ENCODE results near the gene ARIH2. TPM values are rescaled to one million over a fixed set of nuclear protein-coding genes. Genes with fewer than 3 reads are reported as not detected.

Gene ARIH2
- total and polyA plus RNA-seq, 8 donors, result 29.8 to 202 (median 51.5) TPM

DNA sequence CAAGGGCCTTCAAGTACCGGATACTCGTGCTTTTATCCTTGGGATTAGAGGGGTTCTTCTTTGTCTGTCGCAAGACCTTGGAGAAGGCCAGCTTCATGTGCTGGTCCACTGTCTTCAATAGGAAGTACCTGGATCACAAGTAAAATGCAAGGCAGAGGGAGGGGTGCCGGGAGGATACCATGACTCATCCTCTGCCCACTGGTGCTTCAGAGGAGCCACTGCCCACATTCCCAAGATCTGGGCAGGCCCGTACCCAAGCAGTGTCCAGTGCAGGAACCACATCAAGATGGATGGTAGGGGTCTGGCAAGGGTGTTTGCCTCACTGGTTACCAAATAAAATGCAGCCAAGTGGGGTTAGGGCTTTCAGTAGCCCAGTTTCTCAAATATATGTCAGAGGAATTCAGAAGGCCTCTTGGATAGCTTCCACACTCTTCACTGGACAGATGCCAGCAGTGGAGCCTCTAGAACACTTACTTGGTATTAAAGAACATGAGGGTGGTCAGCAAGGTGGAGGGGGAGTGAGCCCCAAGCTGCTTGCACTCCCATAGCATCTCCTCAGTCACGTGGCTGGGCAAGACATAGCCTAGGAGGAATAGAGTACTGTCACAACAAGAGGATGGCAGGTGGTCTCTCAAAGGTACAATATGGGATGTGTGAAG, 114.1 kb downstream of the ARIH2 start:
- H3K4me3 ChIP-seq, result no peak overlapping the region
- no peaks in the 10 kb centered on the region for H3K9me3 ChIP-seq
- WGBS, 5 donors, result 85 to 91% (median 91%) methylated on average over 6 of the region's 6 CpGs
- peaks cover 12 to 24% (median 19%) of the 10 kb centered on the region in 4 donors for H3K4me1 ChIP-seq
- peaks cover 39 to 80% (median 78%) of the 10 kb centered on the region in 4 donors for H3K36me3 ChIP-seq
- peak in 1 of 2 donors; percentile 10 for DNase-seq
- H3K27me3 ChIP-seq, result no peaks in the 10 kb centered on the region
- TF ChIP-seq POLR2AphosphoS5 (IDR thresholded peaks at IDR 0.05), result no peak
- TF ChIP-seq, protein P1, sequence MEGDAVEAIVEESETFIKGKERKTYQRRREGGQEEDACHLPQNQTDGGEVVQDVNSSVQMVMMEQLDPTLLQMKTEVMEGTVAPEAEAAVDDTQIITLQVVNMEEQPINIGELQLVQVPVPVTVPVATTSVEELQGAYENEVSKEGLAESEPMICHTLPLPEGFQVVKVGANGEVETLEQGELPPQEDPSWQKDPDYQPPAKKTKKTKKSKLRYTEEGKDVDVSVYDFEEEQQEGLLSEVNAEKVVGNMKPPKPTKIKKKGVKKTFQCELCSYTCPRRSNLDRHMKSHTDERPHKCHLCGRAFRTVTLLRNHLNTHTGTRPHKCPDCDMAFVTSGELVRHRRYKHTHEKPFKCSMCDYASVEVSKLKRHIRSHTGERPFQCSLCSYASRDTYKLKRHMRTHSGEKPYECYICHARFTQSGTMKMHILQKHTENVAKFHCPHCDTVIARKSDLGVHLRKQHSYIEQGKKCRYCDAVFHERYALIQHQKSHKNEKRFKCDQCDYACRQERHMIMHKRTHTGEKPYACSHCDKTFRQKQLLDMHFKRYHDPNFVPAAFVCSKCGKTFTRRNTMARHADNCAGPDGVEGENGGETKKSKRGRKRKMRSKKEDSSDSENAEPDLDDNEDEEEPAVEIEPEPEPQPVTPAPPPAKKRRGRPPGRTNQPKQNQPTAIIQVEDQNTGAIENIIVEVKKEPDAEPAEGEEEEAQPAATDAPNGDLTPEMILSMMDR (IDR thresholded peaks at IDR 0.05), result no peak
- TF ChIP-seq POLR2A (IDR thresholded peaks at IDR 0.05), result no peak
- TF ChIP-seq EP300 (IDR thresholded peaks at IDR 0.05), result no peak
- H3K27ac ChIP-seq, result no peak overlapping the region
- intact Hi-C loops (cut with DNase I; ENCODE audit: low total_unique reads), result no loop called here

DNA sequence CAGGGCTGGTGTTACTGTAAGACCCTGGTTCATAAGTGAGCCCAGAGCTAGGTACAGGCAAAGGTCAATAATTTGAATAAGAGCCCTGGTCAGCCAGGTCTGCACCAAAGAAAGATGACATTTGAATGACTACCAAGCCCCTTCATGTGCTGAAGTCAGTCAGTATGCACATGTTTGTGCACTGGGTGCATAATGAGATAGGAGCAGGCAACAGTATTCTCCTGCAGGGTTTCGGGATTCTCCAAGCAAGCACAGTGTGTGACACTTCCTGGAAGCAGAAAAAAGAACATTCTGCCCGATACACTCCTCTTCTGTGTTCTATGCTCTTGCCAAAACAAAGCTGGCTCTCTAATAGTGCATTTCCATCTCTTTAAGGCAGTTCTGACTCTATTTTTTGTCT, 116.0 kb downstream of the ARIH2 start:
- H3K4me1 ChIP-seq, result peaks cover 0 to 5% (median 2%) of the 10 kb centered on the region in 4 donors
- H3K27ac ChIP-seq, result no peak overlapping the region
- H3K36me3 ChIP-seq, result peaks cover 52 to 99% (median 95%) of the 10 kb centered on the region in 4 donors
- no peak overlapping the region for H3K4me3 ChIP-seq
- DNase-seq, result no peak
- no peaks in the 10 kb centered on the region for H3K27me3 ChIP-seq
- no peaks in the 10 kb centered on the region for H3K9me3 ChIP-seq
- TF ChIP-seq EP300 (IDR thresholded peaks at IDR 0.05) (no peak), POLR2A (IDR thresholded peaks at IDR 0.05) (no peak), POLR2AphosphoS5 (IDR thresholded peaks at IDR 0.05) (no peak)
- TF ChIP-seq, protein P1 (IDR thresholded peaks at IDR 0.05), result no peak
- WGBS, 5 donors, result 85 to 94% (median 90%) methylated on average over 2 of the region's 2 CpGs
- intact Hi-C loops (cut with DNase I; ENCODE audit: low total_unique reads), result no loop called here

DNA sequence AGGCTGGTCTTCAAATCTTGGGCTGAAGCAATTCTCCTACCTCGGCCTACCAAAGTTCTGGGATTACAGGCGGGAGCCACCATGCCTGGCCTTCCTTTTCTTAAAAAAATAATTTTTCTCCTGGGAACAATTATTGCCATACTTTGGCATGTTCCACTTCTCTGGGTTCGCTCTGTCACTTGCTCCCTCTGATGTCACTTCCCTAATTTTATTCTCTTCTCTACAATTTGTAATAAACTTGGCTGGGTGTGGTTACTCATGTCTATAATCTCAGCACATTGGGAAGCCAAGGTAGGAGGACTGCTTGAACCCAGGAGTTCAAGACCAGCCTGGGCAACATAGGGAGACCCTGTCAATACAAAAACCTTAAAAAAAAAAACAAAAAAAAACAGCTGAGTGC, 116.6 kb downstream of the ARIH2 start:
- Histone ChIP-seq H3K4me1 (no peaks in the 10 kb centered on the region), H3K4me3 (no peak overlapping the region), H3K9me3 (no peaks in the 10 kb centered on the region), H3K36me3 (peaks cover 52 to 100% (median 97%) of the 10 kb centered on the region in 4 donors), H3K27ac (no peak overlapping the region), H3K27me3 (no peaks in the 10 kb centered on the region)
- intact Hi-C loops (cut with DNase I; ENCODE audit: low total_unique reads), result no loop called here
- 93 to 100% (median 94%) methylated on average over 3 of the region's 3 CpGs for WGBS, 5 donors
- no peak for TF ChIP-seq EP300 (IDR thresholded peaks at IDR 0.05)
- no peak for TF ChIP-seq POLR2AphosphoS5 (IDR thresholded peaks at IDR 0.05)
- no peak for TF ChIP-seq POLR2A (IDR thresholded peaks at IDR 0.05)
- TF ChIP-seq, protein P1 (IDR thresholded peaks at IDR 0.05), result no peak
- DNase-seq, result no peak

Small RNA genes within 50 kb of the gene (small RNA-seq; reads per million reads assigned to genes)
- gene MIR191 (5,810 to 8,763 (median 7,131) reads per million in 4 donors), gene MIR425 (16.3 to 61.9 (median 44.0) reads per million in 4 donors)

Other genes starting within 250 kb of the ARIH2 start
- gene NCKIPSD, start 232.9 kb upstream of the ARIH2 start, total RNA-seq, result 10 to 100 TPM; 16.2 to 46.7 (median 32.6) TPM
- 1 to 10 TPM; 6.1 to 7.7 (median 6.1) TPM for gene NCKIPSD, start 232.9 kb upstream of the ARIH2 start, polyA plus RNA-seq
- gene IP6K2, start 201.6 kb upstream of the ARIH2 start, total RNA-seq, result 100 to 1,000 TPM; 102 to 234 (median 110) TPM
- gene IP6K2, start 201.6 kb upstream of the ARIH2 start, polyA plus RNA-seq, result 10 to 100 TPM; 44.1 to 87.5 (median 65.7) TPM
- 10 to 100 TPM; 12.1 to 65.9 (median 47.3) TPM for gene PRKAR2A, start 71.0 kb upstream of the ARIH2 start, total RNA-seq
- 10 to 100 TPM in 1 of 3 donors, 1 to 10 TPM in 2; 6.9 to 11.0 (median 9.2) TPM for gene PRKAR2A, start 71.0 kb upstream of the ARIH2 start, polyA plus RNA-seq
- 100 to 1,000 TPM in 1 of 5 donors, 10 to 100 TPM in 3, 1 to 10 TPM in 1; 7.5 to 142 (median 18.8) TPM for gene SLC25A20, start 20.0 kb upstream of the ARIH2 start, total RNA-seq
- gene SLC25A20, start 20.0 kb upstream of the ARIH2 start, polyA plus RNA-seq, result 10 to 100 TPM in 2 of 3 donors, 1 to 10 TPM in 1; 7.7 to 24.1 (median 17.9) TPM
- 100 to 1,000 TPM in 3 of 5 donors, 10 to 100 TPM in 2; 34.0 to 383 (median 158) TPM for gene P4HTM, start 71.4 kb downstream of the ARIH2 start, total RNA-seq
- gene P4HTM, start 71.4 kb downstream of the ARIH2 start, polyA plus RNA-seq, result 10 to 100 TPM; 19.1 to 49.2 (median 21.2) TPM
- 100 to 1,000 TPM in 4 of 5 donors, 10 to 100 TPM in 1; 51.6 to 184 (median 151) TPM for gene WDR6, start 88.5 kb downstream of the ARIH2 start, total RNA-seq
- gene WDR6, start 88.5 kb downstream of the ARIH2 start, polyA plus RNA-seq, result 100 to 1,000 TPM in 1 of 3 donors, 10 to 100 TPM in 2; 59.4 to 133 (median 65.3) TPM
- gene DALRD3, start 99.7 kb downstream of the ARIH2 start, total RNA-seq, result 10 to 100 TPM in 4 of 5 donors, 1 to 10 TPM in 1; 2.3 to 74.1 (median 47.1) TPM
- 10 to 100 TPM; 34.9 to 41.4 (median 35.0) TPM for gene DALRD3, start 99.7 kb downstream of the ARIH2 start, polyA plus RNA-seq
- gene NDUFAF3, start 103.3 kb downstream of the ARIH2 start, total RNA-seq, result 10 to 100 TPM; 41.3 to 74.8 (median 44.9) TPM
- 100 to 1,000 TPM in 1 of 3 donors, 10 to 100 TPM in 2; 93.3 to 105 (median 94.2) TPM for gene NDUFAF3, start 103.3 kb downstream of the ARIH2 start, polyA plus RNA-seq
- 100 to 1,000 TPM in 3 of 5 donors, 10 to 100 TPM in 2; 50.4 to 159 (median 107) TPM for gene IMPDH2, start 110.6 kb downstream of the ARIH2 start, total RNA-seq
- 100 to 1,000 TPM in 2 of 3 donors, 10 to 100 TPM in 1; 90.9 to 156 (median 107) TPM for gene IMPDH2, start 110.6 kb downstream of the ARIH2 start, polyA plus RNA-seq
- gene QRICH1, start 175.2 kb downstream of the ARIH2 start, total RNA-seq, result 100 to 1,000 TPM in 1 of 5 donors, 10 to 100 TPM in 4; 27.2 to 105 (median 63.4) TPM
- gene QRICH1, start 175.2 kb downstream of the ARIH2 start, polyA plus RNA-seq, result 10 to 100 TPM; 16.1 to 29.7 (median 19.4) TPM
- gene QARS1, start 185.9 kb downstream of the ARIH2 start, total RNA-seq, result 100 to 1,000 TPM; 151 to 418 (median 217) TPM
- 100 to 1,000 TPM; 241 to 303 (median 265) TPM for gene QARS1, start 185.9 kb downstream of the ARIH2 start, polyA plus RNA-seq
- 10 to 100 TPM; 21.6 to 77.2 (median 57.1) TPM for gene USP19, start 202.0 kb downstream of the ARIH2 start, total RNA-seq
- gene USP19, start 202.0 kb downstream of the ARIH2 start, polyA plus RNA-seq, result 10 to 100 TPM; 15.6 to 16.6 (median 15.7) TPM
- gene LAMB2, start 214.2 kb downstream of the ARIH2 start, total RNA-seq, result 100 to 1,000 TPM; 195 to 578 (median 552) TPM
- 100 to 1,000 TPM; 198 to 333 (median 200) TPM for gene LAMB2, start 214.2 kb downstream of the ARIH2 start, polyA plus RNA-seq
- 10 to 100 TPM in 3 of 5 donors, 1 to 10 TPM in 2; 2.3 to 22.6 (median 12.9) TPM for gene CCDC71, start 247.5 kb downstream of the ARIH2 start, total RNA-seq
- gene CCDC71, start 247.5 kb downstream of the ARIH2 start, polyA plus RNA-seq, result 10 to 100 TPM; 11.4 to 15.6 (median 12.6) TPM

Data from stomach (tissue), 9 donors.